SW480 (cell line): Measurements from ENCODE around the gene SLC6A18.

Experiments
- DNase-seq: peaks from one replicate; pipeline ENCODE4 v3.0.0-alpha.2; 2016; ENCODE audit warnings: low spot score

Gene SLC6A18

DNA sequence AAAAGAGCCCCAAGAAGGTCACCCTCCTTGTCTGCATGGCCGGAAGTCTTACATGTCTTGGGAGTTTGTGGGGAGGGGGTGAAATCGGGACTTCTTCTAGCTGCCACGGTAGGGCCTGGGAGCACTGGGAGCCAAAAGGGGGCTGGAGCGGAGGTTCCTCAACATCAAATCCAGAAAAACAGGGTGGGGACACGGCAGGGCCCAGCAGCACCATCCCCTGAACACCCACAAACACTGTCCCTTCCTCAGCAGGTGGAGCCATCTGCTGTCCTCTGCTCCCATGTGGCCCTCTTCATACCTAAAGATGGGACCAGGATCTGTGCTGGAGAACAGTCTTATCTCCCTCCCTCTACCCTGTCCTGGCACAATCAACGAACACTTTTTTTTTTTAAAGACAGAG is 67.0 kb downstream of the SLC6A18 start:
- peak; percentile 44 for DNase-seq

DNA sequence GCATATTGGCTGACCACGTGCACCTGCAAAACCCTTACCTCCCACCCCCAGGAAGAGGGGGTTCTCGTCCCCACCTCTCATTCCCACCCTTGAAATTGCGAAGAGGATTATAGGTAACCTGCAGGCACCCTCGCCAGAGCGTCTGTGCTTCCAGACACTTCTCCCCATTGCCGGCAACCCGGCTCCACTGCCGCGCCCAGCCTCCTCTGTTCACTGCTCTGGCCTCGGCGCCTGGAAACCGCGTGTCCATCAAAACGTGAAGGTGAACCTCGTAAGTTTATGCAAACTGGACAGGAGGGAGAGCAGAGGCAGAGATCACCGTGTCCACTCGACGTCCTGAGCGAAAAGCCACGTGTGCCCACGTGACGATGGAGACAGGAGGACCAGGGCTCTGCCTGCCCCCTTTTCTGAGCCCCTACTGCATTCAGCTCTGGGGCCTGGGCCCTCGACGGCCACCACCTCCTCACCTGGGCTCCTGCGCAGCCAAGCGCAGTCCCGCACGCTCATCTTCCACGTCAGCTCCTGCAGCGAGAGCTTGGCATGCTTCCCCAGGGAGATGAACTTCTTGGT is 67.8 kb downstream of the SLC6A18 start:
- no peak for DNase-seq

DNA sequence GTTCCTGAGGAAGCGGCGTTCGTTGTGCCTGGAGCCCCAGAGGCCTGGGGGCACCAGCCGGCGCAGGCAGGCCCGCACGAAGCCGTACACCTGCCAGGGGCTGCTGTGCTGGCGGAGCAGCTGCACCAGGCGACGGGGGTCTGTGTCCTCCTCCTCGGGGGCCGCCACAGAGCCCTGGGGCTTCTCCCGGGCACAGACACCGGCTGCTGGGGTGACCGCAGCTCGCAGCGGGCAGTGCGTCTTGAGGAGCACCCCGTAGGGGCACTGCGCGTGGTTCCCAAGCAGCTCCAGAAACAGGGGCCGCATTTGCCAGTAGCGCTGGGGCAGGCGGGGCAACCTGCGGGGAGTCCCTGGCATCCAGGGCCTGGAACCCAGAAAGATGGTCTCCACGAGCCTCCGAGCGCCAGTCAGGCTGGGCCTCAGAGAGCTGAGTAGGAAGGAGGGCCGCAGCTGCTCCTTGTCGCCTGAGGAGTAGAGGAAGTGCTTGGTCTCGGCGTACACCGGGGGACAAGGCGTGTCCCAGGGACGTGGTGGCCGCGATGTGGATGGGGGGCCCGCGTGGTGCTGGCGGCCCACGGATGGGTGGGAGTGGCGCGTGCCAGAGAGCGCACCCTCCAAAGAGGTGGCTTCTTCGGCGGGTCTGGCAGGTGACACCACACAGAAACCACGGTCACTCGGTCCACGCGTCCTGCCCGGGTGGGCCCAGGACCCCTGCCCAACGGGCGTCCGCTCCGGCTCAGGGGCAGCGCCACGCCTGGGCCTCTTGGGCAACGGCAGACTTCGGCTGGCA is 68.4 kb downstream of the SLC6A18 start:
- DNase-seq = no peak

DNA sequence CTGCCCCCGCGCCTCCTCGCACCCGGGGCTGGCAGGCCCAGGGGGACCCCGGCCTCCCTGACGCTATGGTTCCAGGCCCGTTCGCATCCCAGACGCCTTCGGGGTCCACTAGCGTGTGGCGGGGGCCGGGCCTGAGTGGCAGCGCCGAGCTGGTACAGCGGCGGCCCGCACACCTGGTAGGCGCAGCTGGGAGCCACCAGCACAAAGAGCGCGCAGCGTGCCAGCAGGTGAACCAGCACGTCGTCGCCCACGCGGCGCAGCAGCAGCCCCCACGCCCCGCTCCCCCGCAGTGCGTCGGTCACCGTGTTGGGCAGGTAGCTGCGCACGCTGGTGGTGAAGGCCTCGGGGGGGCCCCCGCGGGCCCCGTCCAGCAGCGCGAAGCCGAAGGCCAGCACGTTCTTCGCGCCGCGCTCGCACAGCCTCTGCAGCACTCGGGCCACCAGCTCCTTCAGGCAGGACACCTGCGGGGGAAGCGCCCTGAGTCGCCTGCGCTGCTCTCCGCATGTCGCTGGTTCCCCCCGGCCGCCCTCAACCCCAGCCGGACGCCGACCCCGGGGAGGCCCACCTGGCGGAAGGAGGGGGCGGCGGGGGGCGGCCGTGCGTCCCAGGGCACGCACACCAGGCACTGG is 69.1 kb downstream of the SLC6A18 start:
- DNase-seq = no peak

DNA sequence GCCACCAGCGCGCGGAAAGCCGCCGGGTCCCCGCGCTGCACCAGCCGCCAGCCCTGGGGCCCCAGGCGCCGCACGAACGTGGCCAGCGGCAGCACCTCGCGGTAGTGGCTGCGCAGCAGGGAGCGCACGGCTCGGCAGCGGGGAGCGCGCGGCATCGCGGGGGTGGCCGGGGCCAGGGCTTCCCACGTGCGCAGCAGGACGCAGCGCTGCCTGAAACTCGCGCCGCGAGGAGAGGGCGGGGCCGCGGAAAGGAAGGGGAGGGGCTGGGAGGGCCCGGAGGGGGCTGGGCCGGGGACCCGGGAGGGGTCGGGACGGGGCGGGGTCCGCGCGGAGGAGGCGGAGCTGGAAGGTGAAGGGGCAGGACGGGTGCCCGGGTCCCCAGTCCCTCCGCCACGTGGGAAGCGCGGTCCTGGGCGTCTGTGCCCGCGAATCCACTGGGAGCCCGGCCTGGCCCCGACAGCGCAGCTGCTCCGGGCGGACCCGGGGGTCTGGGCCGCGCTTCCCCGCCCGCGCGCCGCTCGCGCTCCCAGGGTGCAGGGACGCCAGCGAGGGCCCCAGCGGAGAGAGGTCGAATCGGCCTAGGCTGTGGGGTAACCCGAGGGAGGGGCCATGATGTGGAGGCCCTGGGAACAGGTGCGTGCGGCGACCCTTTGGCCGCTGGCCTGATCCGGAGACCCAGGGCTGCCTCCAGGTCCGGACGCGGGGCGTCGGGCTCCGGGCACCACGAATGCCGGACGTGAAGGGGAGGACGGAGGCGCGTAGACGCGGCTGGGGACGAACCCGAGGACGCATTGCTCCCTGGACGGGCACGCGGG is 69.9 kb downstream of the SLC6A18 start, which contains the start of gene TERT:
Gene TERT, minus strand, starts transcription at position 234 of the 815 bp plus-strand sequence. Its CDS starts 79 bp downstream, at position 155.
- no peak for DNase-seq

DNA sequence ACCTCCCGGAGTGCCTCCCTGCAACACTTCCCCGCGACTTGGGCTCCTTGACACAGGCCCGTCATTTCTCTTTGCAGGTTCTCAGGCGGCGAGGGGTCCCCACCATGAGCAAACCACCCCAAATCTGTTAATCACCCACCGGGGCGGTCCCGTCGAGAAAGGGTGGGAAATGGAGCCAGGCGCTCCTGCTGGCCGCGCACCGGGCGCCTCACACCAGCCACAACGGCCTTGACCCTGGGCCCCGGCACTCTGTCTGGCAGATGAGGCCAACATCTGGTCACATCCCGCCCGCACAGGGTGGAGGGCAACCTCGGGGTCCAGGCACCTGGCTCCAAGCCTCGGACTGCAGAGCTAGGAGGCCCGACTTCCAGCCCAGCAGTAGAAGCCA is 70.5 kb downstream of the SLC6A18 start:
- DNase-seq = no peak
